T-helper 1 cell treated with Interleukin-12 subunit alpha and Interleukin-12 subunit beta and Interleukin-4 antibody, amounts not matched to agents 30 μg/mL and 1 μg/mL, for 36 hours (primary cell): Measurements from ENCODE around the gene CCT3.
"Not testable (repeated sequence)": the region's sequence is repeated elsewhere in the genome, so short reads cannot be mapped to it uniquely, and the experiment has no call there.

ENCODE experiments used
- H3K27ac Mint-ChIP-seq: one replicate; pipeline ENCODE4 v1.8.0; 2021; ENCODE audit warnings: mild to moderate bottlenecking, mixed read lengths
- H3K27me3 Mint-ChIP-seq: one replicate; pipeline ENCODE4 v1.8.0; 2021; ENCODE audit warnings: low read depth, mixed read lengths
- H3K36me3 Mint-ChIP-seq: one replicate; pipeline ENCODE4 v1.8.0; 2021; ENCODE audit warnings: low read depth, mixed read lengths
- H3K4me1 Mint-ChIP-seq: one replicate; pipeline ENCODE4 v1.8.0; 2021; ENCODE audit warnings: low read depth, mixed read lengths
- H3K4me3 Mint-ChIP-seq: one replicate; pipeline ENCODE4 v1.8.0; 2021; ENCODE audit warnings: mild to moderate bottlenecking, moderate library complexity, mixed read lengths
- H3K9me3 Mint-ChIP-seq: one replicate; pipeline ENCODE4 v1.8.0; 2021; ENCODE audit warnings: mixed read lengths

Gene CCT3

GRCh38 chr1:156357977-156358376 is 19.9 kb upstream of the CCT3 start:
- Mint-ChIP-seq H3K4me1 (peaks cover 4% of the 10 kb centered on the region), H3K9me3 (no peaks in the 10 kb centered on the region), H3K36me3 (no peaks in the 10 kb centered on the region), H3K27me3 (peaks cover 47% of the 10 kb centered on the region), H3K27ac (no peak overlapping the region), H3K4me3 (no peak overlapping the region)

- Mint-ChIP-seq H3K36me3 (no peaks in the 10 kb centered on the region), H3K27ac (no peak overlapping the region), H3K9me3 (no peaks in the 10 kb centered on the region), H3K4me1 (peaks cover 4% of the 10 kb centered on the region), H3K27me3 (peaks cover 49% of the 10 kb centered on the region), H3K4me3 (no peak overlapping the region)
Observed at GRCh38 chr1:156356875-156357534, 18.9 kb upstream of the CCT3 start.

GRCh38 chr1:156356262-156356874 is 18.3 kb upstream of the CCT3 start:
- peaks cover 50% of the 10 kb centered on the region for H3K27me3 Mint-ChIP-seq
- no peaks in the 10 kb centered on the region for H3K9me3 Mint-ChIP-seq
- no peak overlapping the region for H3K27ac Mint-ChIP-seq
- H3K36me3 Mint-ChIP-seq, result no peaks in the 10 kb centered on the region
- H3K4me1 Mint-ChIP-seq, result peaks cover 5% of the 10 kb centered on the region
- no peak overlapping the region for H3K4me3 Mint-ChIP-seq

- peaks cover 34% of the 10 kb centered on the region for H3K27me3 Mint-ChIP-seq
- H3K9me3 Mint-ChIP-seq, H3K27ac Mint-ChIP-seq, H3K4me3 Mint-ChIP-seq, H3K4me1 Mint-ChIP-seq, H3K36me3 Mint-ChIP-seq: not testable (repeated sequence)
Observed at GRCh38 chr1:156352481-156352880, 14.4 kb upstream of the CCT3 start.

- Mint-ChIP-seq H3K9me3 (no peaks in the 10 kb centered on the region), H3K4me1 (peaks cover 5% of the 10 kb centered on the region), H3K27ac (no peak overlapping the region), H3K27me3 (peaks cover 44% of the 10 kb centered on the region), H3K36me3 (no peaks in the 10 kb centered on the region), H3K4me3 (no peak overlapping the region)
Observed at GRCh38 chr1:156347331-156347730, 9.2 kb upstream of the CCT3 start.

GRCh38 chr1:156346636-156347035 is 8.5 kb upstream of the CCT3 start:
- H3K36me3 Mint-ChIP-seq, result no peaks in the 10 kb centered on the region

GRCh38 chr1:156346035-156346434 is 7.9 kb upstream of the CCT3 start:
- H3K9me3 Mint-ChIP-seq, H3K4me1 Mint-ChIP-seq, H3K4me3 Mint-ChIP-seq: not testable (repeated sequence)

More at GRCh38 chr1:156346636-156347035, 8.5 kb upstream of the CCT3 start:
- Mint-ChIP-seq H3K9me3 (no peaks in the 10 kb centered on the region), H3K4me3 (no peak overlapping the region), H3K4me1 (peaks cover 5% of the 10 kb centered on the region), H3K27me3 (peaks cover 41% of the 10 kb centered on the region), H3K27ac (no peak overlapping the region)

GRCh38 chr1:156344409-156344808 is 6.3 kb upstream of the CCT3 start:
- Mint-ChIP-seq H3K27me3 (peaks cover 41% of the 10 kb centered on the region), H3K36me3 (no peaks in the 10 kb centered on the region), H3K4me1 (no peaks in the 10 kb centered on the region), H3K4me3 (no peak overlapping the region), H3K9me3 (no peaks in the 10 kb centered on the region), H3K27ac (no peak overlapping the region)

More at GRCh38 chr1:156346035-156346434, 7.9 kb upstream of the CCT3 start:
- H3K27me3 Mint-ChIP-seq, result peaks cover 41% of the 10 kb centered on the region
- not testable (repeated sequence) for H3K36me3 Mint-ChIP-seq, H3K27ac Mint-ChIP-seq

- Mint-ChIP-seq H3K27me3 (peaks cover 25% of the 10 kb centered on the region), H3K27ac (no peak overlapping the region), H3K4me3 (no peak overlapping the region), H3K9me3 (no peaks in the 10 kb centered on the region), H3K4me1 (peaks cover 3% of the 10 kb centered on the region), H3K36me3 (no peaks in the 10 kb centered on the region)
Observed at GRCh38 chr1:156342166-156342955, 4.3 kb upstream of the CCT3 start.

GRCh38 chr1:156337888-156338179 is 258 bp downstream of the CCT3 start:
- H3K36me3 Mint-ChIP-seq, result peaks cover 20% of the 10 kb centered on the region

GRCh38 chr1:156337052-156337887 is 822 bp downstream of the CCT3 start:
- peak overlapping the region; percentile 94 for H3K4me3 Mint-ChIP-seq
- H3K4me1 Mint-ChIP-seq, result peaks cover 25% of the 10 kb centered on the region
- peak overlapping the region; percentile 98 for H3K27ac Mint-ChIP-seq
- H3K9me3 Mint-ChIP-seq, result no peaks in the 10 kb centered on the region
- peaks cover 20% of the 10 kb centered on the region for H3K36me3 Mint-ChIP-seq
- H3K27me3 Mint-ChIP-seq, result no peaks in the 10 kb centered on the region

More at GRCh38 chr1:156337888-156338179, 258 bp downstream of the CCT3 start:
- H3K9me3 Mint-ChIP-seq, result no peaks in the 10 kb centered on the region
- peak overlapping the region; percentile 94 for H3K4me3 Mint-ChIP-seq
- H3K27me3 Mint-ChIP-seq, result no peaks in the 10 kb centered on the region
- H3K27ac Mint-ChIP-seq, result peak overlapping the region; percentile 98
- H3K4me1 Mint-ChIP-seq, result peaks cover 25% of the 10 kb centered on the region

- peaks cover 25% of the 10 kb centered on the region for H3K36me3 Mint-ChIP-seq
- no peak overlapping the region for H3K27ac Mint-ChIP-seq
- H3K9me3 Mint-ChIP-seq, result no peaks in the 10 kb centered on the region
- peak overlapping the region; percentile 94 for H3K4me3 Mint-ChIP-seq
- H3K27me3 Mint-ChIP-seq, result no peaks in the 10 kb centered on the region
- H3K4me1 Mint-ChIP-seq, result peaks cover 25% of the 10 kb centered on the region
Observed at GRCh38 chr1:156336242-156336641, 1.9 kb downstream of the CCT3 start.

GRCh38 chr1:156323179-156323578 is 14.9 kb downstream of the CCT3 start:
- not testable (repeated sequence) for H3K27me3 Mint-ChIP-seq, H3K4me3 Mint-ChIP-seq, H3K4me1 Mint-ChIP-seq, H3K9me3 Mint-ChIP-seq, H3K27ac Mint-ChIP-seq
- peaks cover 29% of the 10 kb centered on the region for H3K36me3 Mint-ChIP-seq

GRCh38 chr1:156320560-156320959 is 17.5 kb downstream of the CCT3 start:
- Mint-ChIP-seq H3K36me3 (peaks cover 46% of the 10 kb centered on the region), H3K27ac (no peak overlapping the region), H3K4me1 (peaks cover 2% of the 10 kb centered on the region), H3K9me3 (no peaks in the 10 kb centered on the region), H3K27me3 (no peaks in the 10 kb centered on the region), H3K4me3 (no peak overlapping the region)
